ENCODE data around the gene CATSPERE. TPM values are rescaled to one million over a fixed set of nuclear protein-coding genes. Genes with fewer than 3 reads are reported as not detected.
"Not testable (repeated sequence)": the region's sequence is repeated elsewhere in the genome, so short reads cannot be mapped to it uniquely, and the experiment has no call there.

CATSPERE gene
- total RNA-seq, 2 donors from 2014 or later: 1.5 TPM

- intact Hi-C loops (cut with DNase I): no loop called here
- no peak for DNase-seq (ENCODE audit: low spot score)
Measured at GRCh38 chr1:244445320-244446181, 15.5 kb upstream of the CATSPERE start.

- intact Hi-C loops (cut with DNase I): no loop called here
Measured at GRCh38 chr1:244447024-244447423, 14.0 kb upstream of the CATSPERE start.

DNA sequence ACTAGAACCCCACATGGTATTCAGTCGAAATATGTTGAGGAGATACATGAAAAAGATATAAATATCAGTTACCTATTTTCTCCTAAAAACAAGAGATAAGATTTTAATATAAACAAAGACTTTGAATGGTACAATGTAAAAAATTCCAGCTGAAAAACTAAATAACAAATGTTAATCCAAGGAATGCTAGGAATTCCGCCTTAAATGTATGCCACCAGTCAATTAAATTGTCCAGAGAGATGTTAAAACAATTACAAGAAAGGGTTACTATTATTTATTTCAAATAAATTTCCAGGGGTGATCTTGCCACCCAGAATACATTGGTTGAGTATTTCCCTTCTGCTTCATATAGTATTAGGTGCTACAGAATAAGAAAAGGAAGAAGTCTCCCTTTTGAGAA, 13.5 kb upstream of the CATSPERE start:
- no peak for DNase-seq (ENCODE audit: low spot score)
- intact Hi-C loops (cut with DNase I): no loop called here

More at GRCh38 chr1:244447024-244447423, 14.0 kb upstream of the CATSPERE start:
- DNase-seq (ENCODE audit: low spot score): no peak

- no peak for DNase-seq (ENCODE audit: low spot score)
- intact Hi-C loops (cut with DNase I): no loop called here
Measured at GRCh38 chr1:244448279-244449036, 12.6 kb upstream of the CATSPERE start.

- intact Hi-C loops (cut with DNase I): no loop called here
- DNase-seq (ENCODE audit: low spot score): no peak
Measured at GRCh38 chr1:244449936-244450508, 11.1 kb upstream of the CATSPERE start.

- peak; percentile 88 for DNase-seq (ENCODE audit: low spot score)
- intact Hi-C loops (cut with DNase I): no loop called here
Measured at GRCh38 chr1:244450597-244451538, 10.2 kb upstream of the CATSPERE start.

DNA sequence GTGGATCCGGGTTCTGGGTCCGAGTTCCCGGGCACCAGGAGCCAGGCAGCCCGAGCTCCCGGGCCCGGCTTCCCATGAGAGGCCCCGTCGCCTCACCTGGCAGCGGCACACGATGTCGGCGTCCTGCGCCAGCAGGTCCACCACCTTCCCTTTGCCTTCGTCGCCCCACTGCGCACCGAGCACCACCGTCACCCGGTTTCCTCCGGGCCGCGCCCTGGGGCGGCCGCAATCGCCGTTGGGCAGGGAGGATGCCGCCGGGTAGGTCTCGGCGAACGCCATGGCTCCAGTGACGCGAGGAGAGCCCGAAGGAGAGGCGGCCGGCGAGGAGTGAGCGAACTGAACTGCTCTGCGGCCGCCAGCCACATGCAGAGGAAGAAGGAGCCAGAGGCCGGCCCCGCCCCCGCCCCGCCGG, 9.5 kb upstream of the CATSPERE start, which contains the start of gene ADSS2:
TSS of gene ADSS2 (minus strand) at position 371 of the 412 bp plus-strand sequence. CDS start at position 279, 92 bp downstream.
- intact Hi-C loops (cut with DNase I): no loop called here
- no peak for DNase-seq (ENCODE audit: low spot score)

- DNase-seq (ENCODE audit: low spot score): peak; percentile 100
- intact Hi-C loops (cut with DNase I): no loop called here
Measured at GRCh38 chr1:244451951-244452795, 8.9 kb upstream of the CATSPERE start.

DNA sequence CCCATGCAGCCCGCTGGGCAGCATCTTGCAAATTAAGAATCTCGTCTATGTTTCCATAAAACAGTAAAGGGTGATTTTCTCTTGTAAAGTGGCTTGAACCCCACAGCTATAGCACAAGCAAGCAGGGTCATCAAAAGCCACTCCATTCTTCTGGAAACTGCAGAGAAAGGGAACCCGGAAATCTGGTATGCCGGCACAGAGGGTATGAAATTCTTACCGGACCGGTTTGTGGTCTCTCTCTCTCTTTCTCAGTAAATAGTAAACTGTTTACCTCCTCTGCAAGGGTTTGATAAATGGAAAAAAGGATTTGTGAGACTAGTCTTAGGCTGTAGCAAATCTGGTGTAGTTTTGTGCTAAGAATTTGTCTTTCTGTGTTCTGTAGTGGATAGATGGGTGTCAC, 6.7 kb upstream of the CATSPERE start:
- no peak for DNase-seq (ENCODE audit: low spot score)
- intact Hi-C loops (cut with DNase I): no loop called here

- DNase-seq (ENCODE audit: low spot score): no peak
- intact Hi-C loops (cut with DNase I): no loop called here
Measured at GRCh38 chr1:244456586-244456985, 4.5 kb upstream of the CATSPERE start.

- no peak for DNase-seq (ENCODE audit: low spot score)
- intact Hi-C loops (cut with DNase I): no loop called here
Measured at GRCh38 chr1:244458781-244459180, 2.3 kb upstream of the CATSPERE start.

DNA sequence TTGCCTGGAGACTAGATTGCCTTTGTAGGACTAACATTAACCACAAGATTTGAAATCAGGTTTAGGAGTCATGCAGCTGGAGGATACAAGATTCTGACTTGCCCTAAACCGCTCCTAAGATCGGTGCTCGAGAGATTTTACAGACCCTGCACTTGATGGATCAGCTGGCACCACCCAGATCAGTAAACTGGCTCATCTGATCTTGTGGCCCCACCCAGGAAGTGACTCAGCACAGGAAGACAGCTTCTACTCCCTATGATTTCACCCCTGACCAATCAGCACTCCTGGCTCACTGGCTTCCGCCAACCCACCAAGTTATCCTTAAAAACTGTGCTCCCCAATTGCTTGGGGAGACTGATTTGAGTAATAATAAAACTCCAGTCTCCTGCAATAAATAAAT, 876 bp upstream of the CATSPERE start:
- intact Hi-C loops (cut with DNase I): no loop called here
- no peak for DNase-seq (ENCODE audit: low spot score)

GRCh38 chr1:244466724-244467123, 5.7 kb downstream of the CATSPERE start:
- DNase-seq (ENCODE audit: low spot score): no peak
- intact Hi-C loops (cut with DNase I): no loop called here

- intact Hi-C loops (cut with DNase I): no loop called here
- no peak for DNase-seq (ENCODE audit: low spot score)
Measured at GRCh38 chr1:244473059-244473605, 12.1 kb downstream of the CATSPERE start.

DNA sequence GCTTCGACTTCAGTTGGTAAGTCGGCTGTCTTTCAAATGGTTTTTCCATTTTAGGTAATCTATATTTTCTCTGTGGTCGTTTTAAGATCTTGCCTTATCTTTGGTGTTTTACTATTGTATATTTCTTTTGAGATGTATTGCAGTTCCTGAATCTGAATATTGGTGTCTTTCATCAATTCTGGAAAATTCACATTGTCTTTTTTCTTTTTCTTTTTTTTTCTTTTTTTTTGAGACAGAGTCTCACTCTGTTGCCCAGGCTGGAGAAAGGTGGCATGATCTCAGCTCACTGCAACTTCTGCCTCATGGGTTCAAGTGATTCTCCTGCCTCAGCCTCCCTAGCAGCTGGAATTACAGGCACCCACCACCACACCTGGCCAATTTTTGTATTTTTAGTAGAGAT, 23.9 kb downstream of the CATSPERE start:
- intact Hi-C loops (cut with DNase I); DNase-seq (ENCODE audit: low spot score): not testable (repeated sequence)

DNA sequence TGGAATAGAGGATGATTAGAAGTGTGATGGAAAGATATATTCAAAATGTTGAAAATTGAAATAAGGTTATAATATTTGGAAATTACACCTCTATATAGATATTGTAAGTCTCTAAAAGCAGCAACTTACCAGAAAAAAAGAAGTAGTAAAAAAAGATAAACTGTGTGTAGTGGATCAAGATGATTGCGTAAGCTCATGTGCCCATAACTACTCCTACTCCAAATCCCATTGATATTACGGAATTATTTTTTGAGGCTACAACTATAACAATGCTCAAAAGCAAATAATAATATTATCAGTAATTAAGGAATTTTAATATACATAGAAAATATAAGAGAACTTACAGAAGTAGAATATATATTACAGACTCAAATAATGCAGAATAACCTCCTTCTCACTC, 33.6 kb downstream of the CATSPERE start:
- intact Hi-C loops (cut with DNase I): no loop called here
- DNase-seq (ENCODE audit: low spot score): no peak

GRCh38 chr1:244496186-244496585, 35.1 kb downstream of the CATSPERE start:
- intact Hi-C loops (cut with DNase I): no loop called here
- no peak for DNase-seq (ENCODE audit: low spot score)

- no peak for DNase-seq (ENCODE audit: low spot score)
- intact Hi-C loops (cut with DNase I): no loop called here
Measured at GRCh38 chr1:244497805-244498204, 36.7 kb downstream of the CATSPERE start.

Measured in posterior vena cava (tissue), 2 donors.